K562 (cell line): ENCODE results near the gene PLA2G4D. TPM values are rescaled to one million over a fixed set of nuclear protein-coding genes. Genes with fewer than 3 reads are reported as not detected.

Experiments used
- ATAC-seq: fragments of 200-7000 bp; cut with Tn5 transposase; 3 replicates; pipeline ENCODE4 v1.9.1; 2020; ENCODE audit warnings: moderate library complexity
- BruUV-seq: library from RNA; stranded (reverse); fragments of 400-500 nt; replicated peaks from 2 replicates; lab custom pipeline; 2021; lab: Mats Ljungman, UMichigan
- CTCF ChIA-PET: fragments of 300-600 bp; formaldehyde crosslinking; extraction: SDS; loops from one replicate; lab custom pipeline; 2021; ENCODE audit warnings: low intra/inter-chr PET ratio; lab: Yijun Ruan, JAX
- POLR2A ChIA-PET: fragments of 300-600, 350-650 bp; sonication (Branson Sonifier 250); formaldehyde crosslinking; extraction: SDS; loops from one replicate; lab custom pipeline; 2021; ENCODE audit warnings: antibody characterized with exemption, inconsistent platforms; lab: Yijun Ruan, JAX
- DNase-seq, 4 experiments: peaks; one replicate each; pipeline versions ENCODE4 v3.0.0 to v3.0.0-alpha.2; 2011 to 2018; ENCODE audit warnings: low spot score in 3 of 4, mixed read lengths in 3 of 4; ENCODE audit errors: extremely low read depth in 1 of 4
- FAIRE-seq: peaks from 2 replicates; lab custom pipeline; 2011; peaks lifted over from hg19 to GRCh38; lab: Jason Lieb, UNC
- H2AFZ ChIP-seq: 2 replicates; pipeline ENCODE4 v1.6.0; 2011; ENCODE audit warnings: low read depth, low read length, control low read depth, inconsistent platforms
- H3K27ac ChIP-seq: fragments of 200-600 bp; 3 replicates; pipeline ENCODE4 v1.8.0; 2011; ENCODE audit warnings: low read depth, mild to moderate bottlenecking, control low read depth, inconsistent platforms, low read length, moderate library complexity, mixed read lengths; ENCODE audit errors: extremely low read depth
- H3K27me3 ChIP-seq, 2 experiments: fragments of 300-600 bp in 1 of 2; 2 replicates in 1 of 2; 3 replicates in 1 of 2; pipeline versions ENCODE4 v1.6.0 to v1.8.0; 2011; ENCODE audit warnings: inconsistent platforms in 2 of 2, low read length in 2 of 2, mild to moderate bottlenecking in 1 of 2, mixed read lengths in 1 of 2, moderate library complexity in 1 of 2; ENCODE audit not compliant: control insufficient read depth in 2 of 2, insufficient read depth in 2 of 2
- H3K36me3 ChIP-seq: fragments of 300-600 bp; 3 replicates; pipeline ENCODE4 v1.8.0; 2011; ENCODE audit warnings: mild to moderate bottlenecking, low read length, inconsistent platforms; ENCODE audit not compliant: control insufficient read depth, insufficient read depth
- H3K4me1 ChIP-seq, 2 experiments: fragments of 200-600 bp in 1 of 2; replicated peaks in 1 of 2; 2 replicates in 1 of 2; 3 replicates in 1 of 2; pipeline versions ENCODE4 v1.5.1 to v1.8.0; 2011; ENCODE audit warnings: inconsistent platforms in 2 of 2, low read length in 2 of 2, mild to moderate bottlenecking in 1 of 2, mixed read lengths in 1 of 2, moderate library complexity in 1 of 2; ENCODE audit not compliant: control insufficient read depth in 2 of 2, insufficient read depth in 2 of 2
- H3K4me2 ChIP-seq: 2 replicates; pipeline ENCODE4 v1.6.1; 2011; ENCODE audit warnings: low read length, control low read depth, inconsistent platforms, mixed read lengths; ENCODE audit not compliant: insufficient read depth
- H3K4me3 ChIP-seq: fragments of 200-600 bp; sonication (generic), shearing (Covaris generic); 2 replicates; pipeline ENCODE4 v1.5.1; 2016; ENCODE audit warnings: control low read depth, inconsistent platforms
- H3K79me2 ChIP-seq: fragments of 200-600 bp; 3 replicates; pipeline ENCODE4 v1.8.0; 2011; ENCODE audit warnings: low read length, inconsistent platforms; ENCODE audit not compliant: control insufficient read depth, insufficient read depth
- H3K9ac ChIP-seq, 2 experiments: 2 replicates each; pipeline versions ENCODE4 v1.6.0 to v1.6.1; 2011; ENCODE audit warnings: low read depth in 2 of 2, low read length in 2 of 2, control low read depth in 1 of 2, inconsistent platforms in 1 of 2, mild to moderate bottlenecking in 1 of 2, mixed read lengths in 1 of 2; ENCODE audit not compliant: insufficient read depth in 1 of 2
- H3K9me1 ChIP-seq: one replicate; pipeline ENCODE4 v1.6.0; 2011; ENCODE audit warnings: inconsistent platforms, mild to moderate bottlenecking, low read length, moderate library complexity; ENCODE audit not compliant: control insufficient read depth, insufficient read depth
- H3K9me3 ChIP-seq: replicated peaks from 2 replicates; pipeline ENCODE4 v1.5.1; 2011; ENCODE audit warnings: low read depth, low read length, inconsistent platforms; ENCODE audit not compliant: control insufficient read depth, insufficient read depth
- H4K20me1 ChIP-seq: replicated peaks from 2 replicates; pipeline ENCODE4 v1.6.1; 2011; ENCODE audit warnings: low read length, inconsistent platforms, mixed read lengths; ENCODE audit not compliant: control insufficient read depth, insufficient read depth
- BACH1 ChIP-seq: fragments of 200-800 bp; sonication (Bioruptor generic); IDR thresholded peaks from 2 replicates; pipeline ENCODE4 v1.6.1; 2016; ENCODE audit warnings: missing genetic modification characterization, missing compliant biosample characterization
- HNRNPH1 ChIP-seq: fragments of 200-400 bp; formaldehyde crosslinking; optimal IDR thresholded peaks from 2 replicates; pipeline ENCODE3; 2017; ENCODE audit warnings: low read depth, mild to moderate bottlenecking, low read length, moderate library complexity
- PREB ChIP-seq: sonication (generic); formaldehyde crosslinking; IDR thresholded peaks from 2 replicates; pipeline ENCODE4 v1.8.1; 2023; ENCODE audit warnings: mild to moderate bottlenecking, missing genetic modification reagents
- SAP30 ChIP-seq: fragments of 200-600 bp; sonication (generic); IDR thresholded peaks from 2 replicates; pipeline ENCODE4 v1.6.1; 2012; ENCODE audit warnings: borderline replicate concordance, low read depth, mild to moderate bottlenecking, moderate library complexity, low read length, control low read depth, inconsistent platforms; ENCODE audit not compliant: insufficient read depth, poor library complexity, severe bottlenecking
- SMAD1 ChIP-seq: fragments of 150-350 bp; IDR thresholded peaks from 2 replicates; pipeline ENCODE4 v1.6.1; 2014; ENCODE audit warnings: low read length, low read depth; ENCODE audit not compliant: partially characterized antibody
- U2AF2 ChIP-seq: fragments of 200-400 bp; formaldehyde crosslinking; optimal IDR thresholded peaks from 2 replicates; pipeline ENCODE3; 2017; ENCODE audit warnings: low read depth, mild to moderate bottlenecking, low read length
- ZNF12 ChIP-seq: sonication (generic); formaldehyde crosslinking; IDR thresholded peaks from 2 replicates; pipeline ENCODE4 v1.4.0; 2020; ENCODE audit warnings: mild to moderate bottlenecking, missing genetic modification reagents
- ZNF668 ChIP-seq: fragments of 250-450 bp; sonication (Bioruptor Pico); IDR thresholded peaks from 2 replicates; pipeline ENCODE4 v1.8.0; 2022; ENCODE audit warnings: mild to moderate bottlenecking, inconsistent platforms
- WGBS: fragments of 100-300 bp; shearing (Covaris generic); methylation state at CpG from one replicate; pipeline ENCODE4 v1.1.6; 2016; ENCODE audit warnings: low coverage, mixed read lengths; ENCODE audit not compliant: insufficient coverage; ENCODE audit errors: missing lambda C conversion rate; 5-methylcytosine and 5-hydroxymethylcytosine counted together
- in situ Hi-C: fragments of 300-500 bp; cut with MboI; formaldehyde crosslinking; loops from 4 replicates; pipeline ENCODE4 v1.15.0; 2018; ENCODE audit warnings: inconsistent platforms, mixed read lengths
- intact Hi-C: fragments of 100-400 bp; cut with micrococcal nuclease; formaldehyde crosslinking; loops from 2 replicates; pipeline ENCODE4 v1.14.2; 2022
- polyA plus RNA-seq, 8 experiments: library from polyadenylated mRNA; depleted of rRNA in 4 of 8; stranded (reverse) in 5 of 8; unstranded in 3 of 8; fragments of >200 nt; fragmentation: Nextera tagmentation in 2 of 8; fragmentation: Illumina TruSeq in 1 of 8; extraction: Ambion mirVana in 2 of 8; extraction: Trizol in 1 of 8; gene quantifications; 2 replicates each; pipeline versions ENCODE4 v1.2.1 to v1.2.3, GENCODE V29; 2011 to 2014; ENCODE audit warnings: inconsistent platforms in 1 of 8, missing spikeins in 1 of 8
- total RNA-seq, 7 experiments: library from RNA; depleted of rRNA in 6 of 7; stranded (reverse); fragments of >200 nt in 6 of 7; fragmentation: Illumina TruSeq in 2 of 7; extraction: Trizol in 2 of 7; gene quantifications; 2 replicates each; pipeline versions ENCODE4 v1.2.1 to v1.2.3, GENCODE V29; 2011 to 2021; ENCODE audit warnings: low replicate concordance in 1 of 7

The PLA2G4D gene
- total and polyA plus RNA-seq, 9 of the 15 experiments (the other 6 are each of a cell fraction or from before 2014, with no cell fraction given): 0.04 TPM; not detected in 8

DNA sequence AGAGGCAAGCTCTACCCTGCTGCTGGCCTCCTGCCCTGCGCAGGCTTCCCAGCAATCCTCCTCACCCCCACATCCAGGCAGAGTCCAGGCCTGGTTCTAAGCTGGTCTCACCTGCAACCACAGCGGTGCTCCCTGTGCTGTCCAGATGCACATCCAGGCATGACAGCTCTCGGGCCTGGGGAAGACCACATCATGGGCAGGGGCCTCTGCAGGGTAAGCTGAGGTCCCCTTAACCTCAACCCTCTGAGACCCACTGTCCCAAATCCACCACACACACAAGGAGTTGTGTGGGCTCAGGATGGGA, 10.8 kb downstream of the PLA2G4D start (continued):
- TF ChIP-seq ZNF668 (CRISPR knock-in tag) (no peak), HNRNPH1 (no peak), U2AF2 (no peak)

DNA sequence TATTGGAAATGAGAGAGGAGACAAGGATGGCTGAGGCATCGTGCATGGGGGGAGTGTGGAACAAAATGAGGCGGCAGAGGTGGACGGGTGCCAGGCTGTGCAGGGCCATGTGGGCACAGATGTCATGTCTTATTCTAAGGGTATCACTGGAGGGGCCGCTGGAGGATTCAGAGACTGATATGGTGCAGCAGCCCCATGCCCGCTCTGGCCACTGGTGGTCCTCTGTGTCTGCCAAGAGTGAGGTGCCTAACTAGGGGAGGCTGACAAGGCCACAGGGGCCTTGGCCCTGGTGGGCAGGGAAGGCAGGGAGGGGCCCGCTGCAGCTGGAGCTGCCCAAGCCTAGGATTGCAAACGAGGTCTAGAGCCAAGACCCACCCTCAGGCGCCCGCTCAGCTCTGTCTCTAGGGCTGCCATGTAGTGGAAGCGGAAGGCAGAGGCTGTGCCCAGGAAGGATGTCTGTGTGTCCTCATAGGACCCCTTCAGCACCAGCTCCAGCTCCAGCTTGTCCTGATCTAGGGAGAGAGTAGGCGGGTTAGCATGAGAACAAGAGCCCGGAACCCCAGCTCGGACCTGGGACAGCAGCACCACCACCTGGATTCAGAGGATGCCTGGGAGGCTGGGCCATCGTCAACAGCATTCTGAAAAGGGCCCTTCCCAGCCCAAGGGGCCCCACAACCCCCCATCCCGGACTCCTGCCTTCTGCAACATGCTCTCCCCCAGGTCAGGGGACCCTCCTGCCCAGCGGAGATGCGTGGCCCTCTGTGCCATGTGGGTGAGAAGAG, 11.3 kb downstream of the PLA2G4D start:
- H3K79me2 ChIP-seq: no peaks in the 10 kb centered on the region
- H3K27ac ChIP-seq: no peak overlapping the region
- no peaks in the 10 kb centered on the region for H3K9me1 ChIP-seq
- DNase-seq (no peak), FAIRE-seq (no peak), ATAC-seq (no peak)
- H3K4me1 ChIP-seq: peaks cover 5 to 26% of the 10 kb centered on the region in 2 experiments
- H3K27me3 ChIP-seq: peaks cover 26 to 71% of the 10 kb centered on the region in 2 experiments
- CTCF ChIA-PET: interaction anchor here (0.7 kb wide), 1 partner anchor 14 kb away, joined by 3 read pairs; no protein-coding TSS in a partner anchor
- no peaks in the 10 kb centered on the region for H3K36me3 ChIP-seq
- POLR2A ChIA-PET: interaction anchor here (0.6 to 1.0 kb wide), 4 partner anchors 9 to 1512 kb away, joined by 3 read pairs; no protein-coding TSS in a partner anchor
- no peak overlapping the region for H3K4me2 ChIP-seq
- H3K9me3 ChIP-seq: no peaks in the 10 kb centered on the region
- peak overlapping the region in 1 of 2 experiments; percentile 35; a peak in 1 of 4 replicates for H3K9ac ChIP-seq
- in situ Hi-C loops: no loop called here
- 2% methylated on average over 17 of the region's 17 CpGs for WGBS
- H3K4me3 ChIP-seq: no peak overlapping the region
- TF ChIP-seq SMAD1 (no peak), SAP30 (no peak), PREB (no peak), BACH1 (no peak), ZNF12 (CRISPR knock-in tag) (no peak), ZNF668 (CRISPR knock-in tag) (no peak)
- no TSS peak for BruUV-seq
- peaks cover 16% of the 10 kb centered on the region for H4K20me1 ChIP-seq
- no peak overlapping the region for H2AFZ ChIP-seq
- intact Hi-C loops: loop anchor here (5.0 kb wide), 1 partner anchor 54 kb away; no protein-coding TSS in a partner anchor
